IMR-90 (cell line): ENCODE measurements around the gene APBB3. TPM values are rescaled to one million over a fixed set of nuclear protein-coding genes. Genes with fewer than 3 reads are reported as not detected.

ENCODE experiments used
- ATAC-seq: fragments of 200-7000 bp; cut with Tn5 transposase; 2 replicates; pipeline ENCODE4 v1.9.1; 2020; ENCODE audit warnings: low read depth, mild to moderate bottlenecking, moderate library complexity
- BruUV-seq: library from RNA; stranded (reverse); fragments of 400-500 nt; replicated peaks from 2 replicates; lab custom pipeline; 2021; lab: Mats Ljungman, UMichigan
- CTCF ChIA-PET: fragments of 300-600 bp; formaldehyde crosslinking; extraction: SDS; loops from one replicate; lab custom pipeline; 2021; ENCODE audit warnings: antibody characterized with exemption; lab: Yijun Ruan, JAX
- POLR2A ChIA-PET: fragments of 300-600 bp; sonication (Branson Sonifier 250); formaldehyde crosslinking; loops from one replicate; lab custom pipeline; 2022; ENCODE audit warnings: antibody characterized with exemption; ENCODE audit not compliant: unreplicated experiment; lab: Charles Lee
- DNase-seq: peaks from one replicate; pipeline ENCODE4 v3.0.0; 2013
- H2AFZ ChIP-seq: replicated peaks from 2 replicates; pipeline ENCODE3; 2013; ENCODE audit warnings: low read length, mild to moderate bottlenecking; ENCODE audit not compliant: poor library complexity
- H2AK5ac ChIP-seq: 2 replicates; pipeline ENCODE4 v1.6.1; 2013; ENCODE audit warnings: low read depth, low read length, inconsistent platforms
- H2AK9ac ChIP-seq: replicated peaks from 2 replicates; pipeline ENCODE3; 2013; ENCODE audit warnings: mild to moderate bottlenecking, low read depth, low read length, moderate library complexity; ENCODE audit not compliant: poor library complexity
- H2BK120ac ChIP-seq: 2 replicates; pipeline ENCODE4 v1.6.1; 2013; ENCODE audit warnings: low read depth, low read length, inconsistent platforms
- H2BK15ac ChIP-seq: 3 replicates; pipeline ENCODE4 v1.6.1; 2013; ENCODE audit warnings: low read depth, low read length, inconsistent platforms
- H2BK20ac ChIP-seq: 2 replicates; pipeline ENCODE4 v1.6.1; 2013; ENCODE audit warnings: low read depth, mild to moderate bottlenecking, inconsistent platforms, low read length, moderate library complexity
- H2BK5ac ChIP-seq: 2 replicates; pipeline ENCODE4 v1.6.1; 2013; ENCODE audit warnings: mild to moderate bottlenecking, low read depth, low read length, inconsistent platforms; ENCODE audit not compliant: poor library complexity, severe bottlenecking
- H3K14ac ChIP-seq: replicated peaks from 2 replicates; pipeline ENCODE4 v1.6.1; 2013; ENCODE audit warnings: low read depth, low read length, inconsistent platforms
- H3K18ac ChIP-seq: 2 replicates; pipeline ENCODE4 v1.6.1; 2013; ENCODE audit warnings: low read depth, low read length, control low read depth
- H3K23ac ChIP-seq: 2 replicates; pipeline ENCODE4 v1.6.1; 2013; ENCODE audit warnings: low read depth, low read length, inconsistent platforms
- H3K27ac ChIP-seq: 2 replicates; pipeline ENCODE4 v1.5.1; 2013; ENCODE audit warnings: mild to moderate bottlenecking, control low read depth, low read length; ENCODE audit not compliant: insufficient read depth
- H3K27me3 ChIP-seq: 2 replicates; pipeline ENCODE4 v1.6.1; 2013; ENCODE audit warnings: low read length; ENCODE audit not compliant: control insufficient read depth, insufficient read depth
- H3K36me3 ChIP-seq: 2 replicates; pipeline ENCODE4 v1.6.1; 2013; ENCODE audit warnings: low read length, mixed read lengths; ENCODE audit not compliant: control insufficient read depth, insufficient read depth
- H3K4ac ChIP-seq: 2 replicates; pipeline ENCODE4 v1.6.1; 2013; ENCODE audit warnings: low read depth, low read length, inconsistent platforms
- H3K4me1 ChIP-seq: 2 replicates; pipeline ENCODE4 v1.6.1; 2013; ENCODE audit warnings: low read length, mixed read lengths; ENCODE audit not compliant: control insufficient read depth, insufficient read depth
- H3K4me2 ChIP-seq: 2 replicates; pipeline ENCODE4 v1.6.1; 2013; ENCODE audit warnings: low read depth, mild to moderate bottlenecking, control low read depth, low read length, moderate library complexity
- H3K4me3 ChIP-seq: 2 replicates; pipeline ENCODE4 v1.5.1; 2013; ENCODE audit warnings: low read depth, mild to moderate bottlenecking, control low read depth, low read length, moderate library complexity; ENCODE audit not compliant: insufficient read depth
- H3K56ac ChIP-seq: 2 replicates; pipeline ENCODE4 v1.6.1; 2013; ENCODE audit warnings: low read length, inconsistent platforms; ENCODE audit not compliant: insufficient read depth; ENCODE audit errors: extremely low read depth
- H3K79me1 ChIP-seq, 2 experiments: 2 replicates each; pipeline ENCODE4 v1.6.1; 2013; ENCODE audit warnings: low read length in 2 of 2, inconsistent platforms in 1 of 2, low read depth in 1 of 2
- H3K9ac ChIP-seq: 2 replicates; pipeline ENCODE4 v1.6.1; 2013; ENCODE audit warnings: low read depth, low read length, control low read depth
- H3K9me1 ChIP-seq: 2 replicates; pipeline ENCODE4 v1.6.1; 2013; ENCODE audit warnings: low read length, inconsistent platforms; ENCODE audit not compliant: insufficient read depth
- H3K9me3 ChIP-seq: 2 replicates; pipeline ENCODE4 v1.6.1; 2013; ENCODE audit warnings: low read length; ENCODE audit not compliant: control insufficient read depth, insufficient read depth
- H4K20me1 ChIP-seq: 2 replicates; pipeline ENCODE4 v1.6.1; 2013; ENCODE audit warnings: low read length, inconsistent platforms; ENCODE audit not compliant: insufficient read depth
- H4K5ac ChIP-seq: 2 replicates; pipeline ENCODE4 v1.6.1; 2013; ENCODE audit warnings: mild to moderate bottlenecking, low read depth, low read length, control low read depth
- H4K8ac ChIP-seq, 2 experiments: 2 replicates each; pipeline ENCODE4 v1.6.1; 2013; ENCODE audit warnings: low read depth in 2 of 2, low read length in 2 of 2, control low read depth in 1 of 2, inconsistent platforms in 1 of 2
- H4K91ac ChIP-seq: 2 replicates; pipeline ENCODE4 v1.6.1; 2013; ENCODE audit warnings: low read depth, low read length, inconsistent platforms; ENCODE audit not compliant: insufficient read depth
- BHLHE40 ChIP-seq: fragments of 150-350 bp; IDR thresholded peaks from 2 replicates; pipeline ENCODE4 v1.6.1; 2016; ENCODE audit warnings: mild to moderate bottlenecking, low read depth, low read length
- CEBPB ChIP-seq: IDR thresholded peaks from 2 replicates; pipeline ENCODE4 v1.6.1; 2012; ENCODE audit warnings: low read depth, low read length, improper control_type of control experiment
- CHD1 ChIP-seq: IDR thresholded peaks from 2 replicates; pipeline ENCODE4 v1.6.1; 2012; ENCODE audit warnings: low read depth, low read length, improper control_type of control experiment
- ELK1 ChIP-seq: fragments of 150-350 bp; IDR thresholded peaks from 2 replicates; pipeline ENCODE4 v1.6.1; 2016; ENCODE audit warnings: low read depth, mild to moderate bottlenecking, low read length, moderate library complexity, borderline replicate concordance
- FOS ChIP-seq: fragments of 150-350 bp; IDR thresholded peaks from 2 replicates; pipeline ENCODE4 v1.6.1; 2016; ENCODE audit warnings: low read depth, low read length
- MAFK ChIP-seq: IDR thresholded peaks from 2 replicates; pipeline ENCODE4 v1.6.1; 2012; ENCODE audit warnings: low read depth, low read length, improper control_type of control experiment
- MAZ ChIP-seq: IDR thresholded peaks from 2 replicates; pipeline ENCODE4 v1.6.1; 2012; ENCODE audit warnings: low read depth, mild to moderate bottlenecking, low read length, improper control_type of control experiment, moderate library complexity, borderline replicate concordance
- MXI1 ChIP-seq: IDR thresholded peaks from 2 replicates; pipeline ENCODE4 v1.6.1; 2012; ENCODE audit warnings: low read depth, mild to moderate bottlenecking, low read length, moderate library complexity, borderline replicate concordance
- NFE2L2 ChIP-seq: fragments of 150-350 bp; IDR thresholded peaks from 2 replicates; pipeline ENCODE4 v1.6.1; 2016; ENCODE audit warnings: low read depth, mild to moderate bottlenecking, low read length
- POLR2A ChIP-seq: IDR thresholded peaks from 2 replicates; pipeline ENCODE4 v1.6.1; 2012; ENCODE audit warnings: mild to moderate bottlenecking, low read depth, low read length
- RAD21 ChIP-seq: IDR thresholded peaks from 2 replicates; pipeline ENCODE4 v1.6.1; 2012; ENCODE audit warnings: low read length, improper control_type of control experiment
- RCOR1 ChIP-seq: IDR thresholded peaks from 2 replicates; pipeline ENCODE4 v1.6.1; 2012; ENCODE audit warnings: mild to moderate bottlenecking, low read length, improper control_type of control experiment; ENCODE audit not compliant: insufficient replicate concordance
- RFX5 ChIP-seq: IDR thresholded peaks from 2 replicates; pipeline ENCODE4 v1.8.0; 2012; ENCODE audit warnings: low read depth, mild to moderate bottlenecking, low read length, moderate library complexity
- SMC3 ChIP-seq: fragments of 150-350 bp; IDR thresholded peaks from 2 replicates; pipeline ENCODE4 v1.6.1; 2016; ENCODE audit warnings: low read depth, mild to moderate bottlenecking, antibody characterized with exemption, low read length, moderate library complexity
- WGBS, 2 experiments: methylation state at CpG; one replicate each; pipeline versions ENCODE4 v1.1.5 to v1.1.7; 2013; ENCODE audit warnings: missing lambda C conversion rate in 2 of 2; ENCODE audit not compliant: insufficient read length in 1 of 2; ENCODE audit errors: extremely low coverage in 2 of 2; 5-methylcytosine and 5-hydroxymethylcytosine counted together
- dilution Hi-C: fragments of 300-500 bp; cut with HindIII; formaldehyde crosslinking; loops from one replicate; pipeline ENCODE4 v1.14.3; 2018; ENCODE audit warnings: low sequenced_read_pairs; ENCODE audit not compliant: unreplicated experiment
- in situ Hi-C: fragments of 300-500 bp; cut with MboI; formaldehyde crosslinking; loops from 3 replicates; pipeline ENCODE4 v1.14.3; 2019; ENCODE audit warnings: low sequenced_read_pairs, inconsistent platforms, mixed read lengths
- intact Hi-C: fragments of 100-400 bp; cut with micrococcal nuclease; formaldehyde crosslinking; loops from 2 replicates; pipeline ENCODE4 v1.10.0; 2022
- polyA plus RNA-seq, 3 experiments: library from polyadenylated mRNA; depleted of rRNA; stranded (reverse); fragments of >200 nt; gene quantifications; 2 replicates each; pipeline ENCODE4 v1.2.3, GENCODE V29; 2012; ENCODE audit warnings: low replicate concordance in 1 of 3
- total RNA-seq: library from RNA; depleted of rRNA; stranded (reverse); fragments of >200 nt; gene quantifications from 2 replicates; pipeline ENCODE4 v1.2.3, GENCODE V29; 2012
- TF ChIP-seq, protein P1 (sequence below): fragments of 150-350 bp; IDR thresholded peaks from 2 replicates; pipeline ENCODE4 v1.6.1; 2017; ENCODE audit warnings: mild to moderate bottlenecking, antibody characterized with exemption, low read length, low read depth

The APBB3 gene
- total and polyA plus RNA-seq, 2 of the 4 experiments (the other 2 are of a cell fraction), result 6.6 to 23.8 TPM

DNA sequence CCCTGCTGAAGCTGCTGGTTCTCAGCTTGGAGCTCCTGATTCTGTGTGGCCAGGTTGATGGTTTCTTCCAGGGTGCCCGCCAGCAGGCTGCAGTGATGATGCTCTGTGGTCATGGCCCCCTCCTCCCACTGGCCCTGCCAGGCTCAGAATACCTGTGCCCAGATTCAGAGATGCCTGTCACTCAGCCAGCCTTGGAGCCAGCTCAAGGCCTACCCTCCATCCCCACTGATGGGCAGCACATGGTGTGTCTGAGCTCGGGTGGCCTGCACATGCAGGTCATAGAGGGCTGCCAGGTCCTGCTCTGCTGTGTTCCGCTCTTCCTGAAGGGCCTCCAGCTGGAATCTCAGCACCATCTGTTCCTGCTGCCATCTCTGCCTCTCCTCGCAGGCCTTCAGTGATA lies 5.7 kb upstream of the APBB3 start:
- Histone ChIP-seq H4K5ac (no peak overlapping the region), H3K36me3 (peaks cover 25% of the 10 kb centered on the region), H3K4me3 (no peak overlapping the region), H3K27ac (no peak overlapping the region), H3K27me3 (no peaks in the 10 kb centered on the region), H3K4ac (no peak overlapping the region), H3K4me1 (peaks cover 6% of the 10 kb centered on the region), H3K9ac (no peak overlapping the region), H3K9me3 (no peaks in the 10 kb centered on the region), H2AK5ac (no peak overlapping the region), H3K18ac (no peak overlapping the region), H3K56ac (no peak overlapping the region), H2BK120ac (no peak overlapping the region), H2AK9ac (no peak overlapping the region), H3K79me1 (peaks cover 16 to 36% of the 10 kb centered on the region in 2 experiments; a peak in 3 of 4 replicates), H4K91ac (no peak overlapping the region), H4K8ac (no peak overlapping the region), H2BK5ac (no peak overlapping the region), H2BK20ac (no peak overlapping the region), H3K14ac (no peak overlapping the region), H4K20me1 (no peaks in the 10 kb centered on the region), H3K4me2 (no peak overlapping the region), H3K9me1 (peaks cover 14% of the 10 kb centered on the region), H2BK15ac (no peak overlapping the region), H3K23ac (no peak overlapping the region), H2AFZ (no peak overlapping the region)
- dilution Hi-C loops, result no loop called here
- ChIA-PET CTCF (interaction anchor here (0.8 to 1.2 kb wide), 2 partner anchors 65 to 69 kb away, joined by 3 read pairs; partner anchors contain the start of gene TMCO6), POLR2A (no interaction called here)
- DNase-seq, result no peak
- intact Hi-C loops, result no loop called here
- no peak for TF ChIP-seq NFE2L2
- no peak for TF ChIP-seq ELK1
- no peak for TF ChIP-seq MXI1
- TF ChIP-seq RAD21, result no peak
- TF ChIP-seq, protein P1, sequence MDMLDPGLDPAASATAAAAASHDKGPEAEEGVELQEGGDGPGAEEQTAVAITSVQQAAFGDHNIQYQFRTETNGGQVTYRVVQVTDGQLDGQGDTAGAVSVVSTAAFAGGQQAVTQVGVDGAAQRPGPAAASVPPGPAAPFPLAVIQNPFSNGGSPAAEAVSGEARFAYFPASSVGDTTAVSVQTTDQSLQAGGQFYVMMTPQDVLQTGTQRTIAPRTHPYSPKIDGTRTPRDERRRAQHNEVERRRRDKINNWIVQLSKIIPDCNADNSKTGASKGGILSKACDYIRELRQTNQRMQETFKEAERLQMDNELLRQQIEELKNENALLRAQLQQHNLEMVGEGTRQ, result no peak
- TF ChIP-seq CHD1, result no peak
- no peak for TF ChIP-seq FOS
- TF ChIP-seq BHLHE40, result no peak
- TF ChIP-seq RFX5, result no peak
- TF ChIP-seq MAZ, result no peak
- no peak for TF ChIP-seq SMC3
- no peak for TF ChIP-seq RCOR1
- TF ChIP-seq POLR2A, result no peak
- TF ChIP-seq CEBPB, result no peak
- no peak for TF ChIP-seq MAFK
- WGBS, 2 experiments, result 73% methylated on average over 2 of the region's 4 CpGs; no CpG with 5 or more reads in 1 of the 2 experiments
- no TSS peak for BruUV-seq
- in situ Hi-C loops, result no loop called here
- ATAC-seq, result no peak
